Measurements from ENCODE around the gene GPSM1.

GRCh38 chr9:136398286-136398685 lies 70.9 kb downstream of the GPSM1 start:
- no peak for TF ChIP-seq CTCF (IDR thresholded peaks at IDR 0.05)
- TF ChIP-seq POLR2A (IDR thresholded peaks at IDR 0.05): no peak
- TF ChIP-seq EP300 (IDR thresholded peaks at IDR 0.05): no peak
- TF ChIP-seq POLR2AphosphoS5 (IDR thresholded peaks at IDR 0.05): no peak
